GM18858 (cell line): Measurements from ENCODE around the gene PRSS58.

ENCODE experiments used
- ATAC-seq: cut with Tn5 transposase; IDR thresholded peaks from one replicate; pipeline ENCODE4 v1.9.1; 2021; ENCODE audit not compliant: unreplicated experiment

The PRSS58 gene

GRCh38 chr7:142228537-142229104, 29.2 kb downstream of the PRSS58 start:
- ATAC-seq = no peak
